Trophoblast cell (in vitro differentiated cells and primary cell): Measurements from ENCODE around the gene GUCY1B1. TPM values are rescaled to one million over a fixed set of nuclear protein-coding genes. Genes with fewer than 3 reads are reported as not detected.

Experiments
- DNase-seq, 2 donors: peaks; one replicate each; pipeline ENCODE4 v3.0.0-alpha.2; 2016
- H2AFZ ChIP-seq: 2 replicates; pipeline ENCODE4 v1.6.1; 2013; ENCODE audit warnings: low read length, moderate library complexity, mild to moderate bottlenecking; ENCODE audit not compliant: insufficient read depth, poor library complexity
- H2AK5ac ChIP-seq: 2 replicates; pipeline ENCODE4 v1.6.1; 2013; ENCODE audit warnings: mild to moderate bottlenecking, low read length
- H2BK120ac ChIP-seq: 2 replicates; pipeline ENCODE4 v1.6.1; 2013; ENCODE audit warnings: low read length, mild to moderate bottlenecking, moderate library complexity; ENCODE audit not compliant: insufficient read depth, poor library complexity
- H2BK12ac ChIP-seq: 2 replicates; pipeline ENCODE4 v1.6.1; 2013; ENCODE audit warnings: mild to moderate bottlenecking, low read length, moderate library complexity
- H2BK5ac ChIP-seq: 2 replicates; pipeline ENCODE4 v1.6.1; 2013; ENCODE audit warnings: low read length, low read depth, moderate library complexity, mild to moderate bottlenecking; ENCODE audit not compliant: poor library complexity
- H3K14ac ChIP-seq: 2 replicates; pipeline ENCODE4 v1.6.1; 2013; ENCODE audit warnings: mild to moderate bottlenecking, low read length
- H3K18ac ChIP-seq: 2 replicates; pipeline ENCODE4 v1.6.1; 2013; ENCODE audit warnings: mild to moderate bottlenecking, low read length
- H3K23ac ChIP-seq: 2 replicates; pipeline ENCODE4 v1.6.1; 2013; ENCODE audit warnings: low read length
- H3K27ac ChIP-seq: 2 replicates; pipeline ENCODE4 v1.5.1; 2013; ENCODE audit warnings: low read depth, mild to moderate bottlenecking, inconsistent platforms, low read length, moderate library complexity
- H3K27me3 ChIP-seq: 2 replicates; pipeline ENCODE4 v1.6.1; 2013; ENCODE audit warnings: inconsistent platforms, mild to moderate bottlenecking, low read length, moderate library complexity; ENCODE audit not compliant: insufficient read depth
- H3K36me3 ChIP-seq, 2 experiments: 1 replicate in 1 of 2; 2 replicates in 1 of 2; pipeline ENCODE4 v1.6.1; 2013; ENCODE audit warnings: low read length in 2 of 2, mild to moderate bottlenecking in 2 of 2, moderate library complexity in 1 of 2; ENCODE audit not compliant: insufficient read depth in 2 of 2, control insufficient read depth in 1 of 2
- H3K4ac ChIP-seq: 2 replicates; pipeline ENCODE4 v1.6.1; 2013; ENCODE audit warnings: low read depth, mild to moderate bottlenecking, low read length, moderate library complexity
- H3K4me1 ChIP-seq, 2 experiments: 1 replicate in 1 of 2; 2 replicates in 1 of 2; pipeline ENCODE4 v1.6.1; 2013; ENCODE audit warnings: low read length in 2 of 2, mild to moderate bottlenecking in 2 of 2, moderate library complexity in 1 of 2; ENCODE audit not compliant: insufficient read depth in 2 of 2, control insufficient read depth in 1 of 2
- H3K4me2 ChIP-seq: 2 replicates; pipeline ENCODE4 v1.6.1; 2013; ENCODE audit warnings: inconsistent platforms, mild to moderate bottlenecking, low read length, moderate library complexity
- H3K4me3 ChIP-seq: 2 replicates; pipeline ENCODE4 v1.5.1; 2013; ENCODE audit warnings: mild to moderate bottlenecking, low read depth, low read length, inconsistent platforms
- H3K79me1 ChIP-seq: one replicate; pipeline ENCODE4 v1.6.1; 2013; ENCODE audit warnings: low read length
- H3K79me2 ChIP-seq: 2 replicates; pipeline ENCODE4 v1.6.1; 2013; ENCODE audit warnings: low read length, mild to moderate bottlenecking; ENCODE audit not compliant: control insufficient read depth, insufficient read depth, poor library complexity
- H3K9ac ChIP-seq: 2 replicates; pipeline ENCODE4 v1.6.1; 2013; ENCODE audit warnings: mild to moderate bottlenecking, low read length
- H3K9me3 ChIP-seq: 2 replicates; pipeline ENCODE4 v1.6.1; 2013; ENCODE audit warnings: low read depth, mild to moderate bottlenecking, control low read depth, inconsistent platforms, low read length; ENCODE audit not compliant: insufficient read depth
- H4K12ac ChIP-seq: 2 replicates; pipeline ENCODE4 v1.6.1; 2013; ENCODE audit warnings: low read depth, mild to moderate bottlenecking, low read length, moderate library complexity
- H4K8ac ChIP-seq: 2 replicates; pipeline ENCODE4 v1.6.1; 2013; ENCODE audit warnings: low read depth, mild to moderate bottlenecking, low read length, moderate library complexity
- H4K91ac ChIP-seq: one replicate; pipeline ENCODE4 v1.6.1; 2013; ENCODE audit warnings: low read depth, mild to moderate bottlenecking, low read length, moderate library complexity
- WGBS: extraction: QIAGEN DNeasy Blood & Tissue Kit; methylation state at CpG from one replicate; pipeline ENCODE4 v1.1.7; 2013; ENCODE audit warnings: missing lambda C conversion rate; ENCODE audit not compliant: insufficient read length, insufficient coverage; ENCODE audit errors: extremely low coverage; 5-methylcytosine and 5-hydroxymethylcytosine counted together
- polyA plus RNA-seq: library from polyadenylated mRNA; stranded (reverse); fragments of 200-250 nt; gene quantifications from 2 replicates; pipeline ENCODE4 v1.2.3, GENCODE V29; 2013

Gene GUCY1B1
- 2.2 and 2.4 TPM in 2 replicates for polyA plus RNA-seq

GRCh38 chr4:155758481-155759371, at the start of gene GUCY1B1:
TSS of gene GUCY1B1 (plus strand) at chr4:155759021. CDS start at chr4:155759141, 120 bp downstream.
- H2AFZ ChIP-seq, result peak within 1 kb of the TSS; percentile 56
- no peaks in the 10 kb centered on the region for H3K79me2 ChIP-seq
- DNase-seq, result peak; percentile 40 to 56
- peaks cover 3% of the 10 kb centered on the region for H3K79me1 ChIP-seq
- H3K9ac ChIP-seq, result no peak within 1 kb of the TSS
- H3K4me3 ChIP-seq, result peak within 1 kb of the TSS; percentile 73
- no peak within 1 kb of the TSS for H2BK120ac ChIP-seq
- H3K27ac ChIP-seq, result no peak within 1 kb of the TSS
- H2BK12ac ChIP-seq, result no peak within 1 kb of the TSS
- no peak within 1 kb of the TSS for H4K12ac ChIP-seq
- H3K36me3 ChIP-seq, result no peaks in the 10 kb centered on the region
- peak within 1 kb of the TSS; percentile 8 for H3K14ac ChIP-seq
- peak within 1 kb of the TSS; percentile 93 for H3K4me2 ChIP-seq
- no peak within 1 kb of the TSS for H2AK5ac ChIP-seq
- H4K8ac ChIP-seq, result peak within 1 kb of the TSS; percentile 64
- no CpG with 5 or more reads among the region's 51 CpGs for WGBS
- H4K91ac ChIP-seq, result no peak within 1 kb of the TSS
- H3K27me3 ChIP-seq, result peaks cover 2% of the 10 kb centered on the region
- H3K9me3 ChIP-seq, result no peaks in the 10 kb centered on the region
- no peak within 1 kb of the TSS for H3K18ac ChIP-seq
- H3K4me1 ChIP-seq, result peaks cover 2 to 6% of the 10 kb centered on the region in 2 experiments
- no peak within 1 kb of the TSS for H3K4ac ChIP-seq
- no peak within 1 kb of the TSS for H3K23ac ChIP-seq
- H2BK5ac ChIP-seq, result no peak within 1 kb of the TSS

DNA sequence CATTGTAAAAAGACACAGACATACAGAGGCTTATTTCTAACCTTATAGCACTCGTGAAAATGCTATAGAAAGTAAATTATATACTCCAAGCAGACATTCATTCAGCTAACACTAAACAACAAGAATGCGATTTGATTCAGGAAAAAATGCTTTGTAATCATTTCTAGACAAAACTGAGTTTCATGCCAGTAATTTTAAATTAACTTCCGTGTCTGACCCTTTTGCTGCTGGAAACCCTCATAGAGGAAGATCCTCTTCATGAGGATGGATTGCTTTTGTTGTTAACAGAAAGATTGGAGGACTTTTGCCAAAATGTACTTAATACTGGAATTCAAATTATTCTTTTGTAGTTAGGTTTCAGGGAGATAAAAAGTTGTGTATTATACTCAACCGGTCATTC, 48.9 kb upstream of the GUCY1B1 start:
- no peak for DNase-seq
- WGBS, result no CpG with 5 or more reads among the region's 4 CpGs
- Histone ChIP-seq H4K8ac (no peak overlapping the region), H2BK5ac (no peak overlapping the region), H2AK5ac (no peak overlapping the region), H3K9ac (no peak overlapping the region), H4K91ac (no peak overlapping the region), H3K27ac (no peak overlapping the region), H2AFZ (no peak overlapping the region), H2BK120ac (no peak overlapping the region), H3K4me1 (peaks cover 3% of the 10 kb centered on the region in 2 experiments), H2BK12ac (no peak overlapping the region), H3K27me3 (no peaks in the 10 kb centered on the region), H4K12ac (no peak overlapping the region), H3K4me2 (no peak overlapping the region), H3K79me1 (no peaks in the 10 kb centered on the region), H3K9me3 (no peaks in the 10 kb centered on the region), H3K4ac (no peak overlapping the region), H3K79me2 (no peaks in the 10 kb centered on the region), H3K14ac (no peak overlapping the region), H3K18ac (no peak overlapping the region), H3K4me3 (no peak overlapping the region), H3K36me3 (peaks cover 14 to 30% of the 10 kb centered on the region in 2 experiments), H3K23ac (no peak overlapping the region)

DNA sequence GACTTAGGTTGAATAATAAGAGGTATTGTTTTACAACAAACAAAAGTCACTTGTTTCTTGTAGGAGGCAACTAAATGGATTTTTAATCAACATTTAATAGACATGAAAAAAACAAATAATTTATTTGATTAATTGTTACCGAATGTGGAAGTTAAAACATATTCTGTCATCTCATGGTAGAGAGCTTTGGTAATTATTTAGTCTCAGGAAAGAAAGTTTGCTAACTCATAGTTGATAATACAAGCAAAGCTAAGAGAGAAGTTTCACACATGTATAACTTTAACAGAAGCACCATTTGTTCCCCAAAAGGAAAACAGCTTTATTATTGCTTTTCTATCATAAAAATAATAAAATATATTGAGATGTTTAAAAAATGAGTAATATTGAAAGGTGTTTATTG, 47.3 kb upstream of the GUCY1B1 start:
- H3K14ac ChIP-seq, result no peak overlapping the region
- H2AFZ ChIP-seq, result no peak overlapping the region
- no peak overlapping the region for H2BK5ac ChIP-seq
- H4K8ac ChIP-seq, result no peak overlapping the region
- H2BK12ac ChIP-seq, result no peak overlapping the region
- no peak for DNase-seq
- no peak overlapping the region for H2AK5ac ChIP-seq
- no peak overlapping the region for H2BK120ac ChIP-seq
- H3K4ac ChIP-seq, result no peak overlapping the region
- H3K79me1 ChIP-seq, result no peaks in the 10 kb centered on the region
- no peak overlapping the region for H4K12ac ChIP-seq
- H4K91ac ChIP-seq, result no peak overlapping the region
- no peaks in the 10 kb centered on the region for H3K4me1 ChIP-seq
- no peak overlapping the region for H3K4me3 ChIP-seq
- no peak overlapping the region for H3K18ac ChIP-seq
- no peak overlapping the region for H3K4me2 ChIP-seq
- no peak overlapping the region for H3K9ac ChIP-seq
- H3K27ac ChIP-seq, result no peak overlapping the region
- no peaks in the 10 kb centered on the region for H3K79me2 ChIP-seq
- H3K9me3 ChIP-seq, result no peaks in the 10 kb centered on the region
- no peaks in the 10 kb centered on the region for H3K27me3 ChIP-seq
- WGBS, result no CpG with 5 or more reads among the region's 1 CpG
- no peak overlapping the region for H3K23ac ChIP-seq
- H3K36me3 ChIP-seq, result peaks cover 13 to 29% of the 10 kb centered on the region in 2 experiments

- Histone ChIP-seq H4K8ac (no peak overlapping the region), H3K4me1 (no peaks in the 10 kb centered on the region), H3K27me3 (no peaks in the 10 kb centered on the region), H3K27ac (no peak overlapping the region), H2AFZ (no peak overlapping the region), H2AK5ac (no peak overlapping the region), H4K12ac (no peak overlapping the region), H3K9ac (no peak overlapping the region), H3K36me3 (peaks cover 13 to 25% of the 10 kb centered on the region in 2 experiments), H2BK5ac (no peak overlapping the region), H3K4me3 (no peak overlapping the region), H3K14ac (no peak overlapping the region), H3K79me2 (no peaks in the 10 kb centered on the region), H3K18ac (no peak overlapping the region), H3K9me3 (no peaks in the 10 kb centered on the region), H3K79me1 (no peaks in the 10 kb centered on the region), H2BK120ac (no peak overlapping the region), H3K4me2 (no peak overlapping the region), H2BK12ac (no peak overlapping the region), H3K23ac (no peak overlapping the region), H4K91ac (no peak overlapping the region), H3K4ac (no peak overlapping the region)
- WGBS, result no CpG with 5 or more reads among the region's 3 CpGs
- no peak for DNase-seq
Measured at GRCh38 chr4:155712846-155713245, 46.0 kb upstream of the GUCY1B1 start.
